GM19239 (cell line): ENCODE data around the gene NEURL1B.
A peak's percentile ranks its signal among the peaks of the same experiment; 100 is the strongest.
"Not testable (repeated sequence)": the region's sequence is repeated elsewhere in the genome, so short reads cannot be mapped to it uniquely, and the experiment has no call there.

Experiments
- DNase-seq: peaks from one replicate; pipeline ENCODE4 v3.0.0; 2011; ENCODE audit warnings: low spot score; ENCODE audit not compliant: insufficient read length
- FAIRE-seq: peaks from 2 replicates; lab custom pipeline; 2011; peaks lifted over from hg19 to GRCh38; lab: Jason Lieb, UNC

Gene NEURL1B

DNA sequence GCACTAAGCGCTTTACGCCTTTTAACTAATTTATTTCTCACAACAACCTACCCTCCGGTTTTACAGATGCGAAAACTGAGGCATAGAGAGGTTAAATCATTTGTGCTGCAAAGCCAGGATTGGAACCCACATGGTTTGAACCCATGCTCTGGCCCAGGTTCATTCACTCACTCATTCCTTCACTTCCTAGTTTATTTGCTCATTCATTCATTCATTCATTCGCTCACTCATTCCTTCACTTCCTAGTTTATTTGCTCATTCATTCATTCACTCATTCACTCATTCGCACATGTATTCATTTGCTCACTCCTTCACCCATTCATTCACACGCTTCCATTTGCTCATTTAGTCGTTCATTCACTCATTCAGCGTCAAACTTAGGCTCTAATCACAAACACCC lies 29.4 kb downstream of the NEURL1B start:
- DNase-seq (no peak), FAIRE-seq (no peak)

- FAIRE-seq (no peak), DNase-seq (no peak)
Measured at GRCh38 chr5:172671091-172671490, 30.0 kb downstream of the NEURL1B start.

DNA sequence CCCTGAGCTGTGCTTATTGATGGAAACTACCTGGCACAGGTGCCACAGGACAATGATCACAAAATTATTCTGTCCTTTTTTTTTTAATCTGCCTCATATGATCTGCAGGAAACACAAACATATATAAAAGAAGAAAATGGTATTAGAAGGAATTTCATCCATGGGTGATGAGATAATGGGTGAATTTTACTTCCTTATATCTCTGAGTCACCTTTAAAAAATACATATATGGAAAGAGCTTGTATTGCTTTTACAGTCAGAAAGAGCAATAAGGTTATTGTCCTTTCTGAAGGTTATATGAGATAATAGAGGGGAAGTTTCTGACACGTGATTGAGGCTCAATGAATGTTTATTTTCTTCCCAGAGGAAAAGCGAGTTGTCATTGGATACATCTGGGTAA lies 31.6 kb downstream of the NEURL1B start:
- DNase-seq = no peak
- FAIRE-seq = no peak

- DNase-seq (no peak), FAIRE-seq (no peak)
Measured at GRCh38 chr5:172674155-172674554, 33.1 kb downstream of the NEURL1B start.

- FAIRE-seq (no peak), DNase-seq (no peak)
Measured at GRCh38 chr5:172676914-172677475, 35.9 kb downstream of the NEURL1B start.

DNA sequence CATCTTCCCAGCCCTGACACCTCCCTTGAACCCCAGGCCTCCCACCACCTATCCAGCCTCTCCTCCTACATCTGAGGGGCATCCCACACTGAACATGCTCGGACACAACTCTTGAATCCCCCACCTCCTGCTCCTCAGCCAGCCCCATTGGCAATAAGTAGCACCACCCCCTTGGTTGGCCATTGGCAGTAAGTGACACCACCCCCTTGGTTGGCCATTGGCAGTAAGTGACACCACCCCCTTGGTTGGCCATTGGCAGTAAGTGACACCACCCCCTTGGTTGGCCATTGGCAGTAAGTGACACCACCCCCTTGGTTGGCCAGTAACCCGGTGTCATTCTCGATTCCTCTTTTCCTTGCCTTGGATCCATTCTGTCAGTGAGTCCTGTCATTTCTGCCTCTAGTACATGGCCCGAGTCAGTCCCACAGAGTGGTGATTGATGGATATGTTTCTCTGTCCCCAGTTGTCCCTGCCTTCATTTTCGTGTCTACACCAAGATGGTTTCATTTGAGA lies 37.4 kb downstream of the NEURL1B start:
- DNase-seq, FAIRE-seq: not testable (repeated sequence)

GRCh38 chr5:172678902-172679301 lies 37.8 kb downstream of the NEURL1B start:
- no peak for FAIRE-seq

GRCh38 chr5:172679628-172680212 lies 38.7 kb downstream of the NEURL1B start:
- DNase-seq (no peak), FAIRE-seq (no peak)

More at GRCh38 chr5:172678902-172679301, 37.8 kb downstream of the NEURL1B start:
- DNase-seq = no peak

DNA sequence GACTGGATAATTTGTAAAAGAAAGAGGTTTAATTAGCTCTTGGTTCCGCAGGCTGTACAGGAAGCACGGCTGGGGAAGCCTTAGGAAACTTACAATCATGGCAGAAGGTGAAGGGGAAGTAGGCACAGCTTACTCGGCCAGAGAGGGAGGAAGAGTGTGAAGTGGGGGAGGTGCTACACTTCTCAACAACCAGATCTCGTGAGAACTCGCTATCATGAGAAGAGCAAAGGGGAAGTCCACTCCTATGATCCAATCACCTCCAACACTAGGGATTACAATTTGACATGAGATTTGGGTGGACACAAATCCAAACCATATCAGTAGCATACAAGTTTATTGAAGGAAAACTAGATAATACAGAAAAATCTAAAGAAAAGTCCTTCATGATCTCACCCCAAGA lies 39.9 kb downstream of the NEURL1B start:
- FAIRE-seq (no peak), DNase-seq (no peak)

GRCh38 chr5:172681421-172681820 lies 40.4 kb downstream of the NEURL1B start:
- DNase-seq (no peak), FAIRE-seq (no peak)

DNA sequence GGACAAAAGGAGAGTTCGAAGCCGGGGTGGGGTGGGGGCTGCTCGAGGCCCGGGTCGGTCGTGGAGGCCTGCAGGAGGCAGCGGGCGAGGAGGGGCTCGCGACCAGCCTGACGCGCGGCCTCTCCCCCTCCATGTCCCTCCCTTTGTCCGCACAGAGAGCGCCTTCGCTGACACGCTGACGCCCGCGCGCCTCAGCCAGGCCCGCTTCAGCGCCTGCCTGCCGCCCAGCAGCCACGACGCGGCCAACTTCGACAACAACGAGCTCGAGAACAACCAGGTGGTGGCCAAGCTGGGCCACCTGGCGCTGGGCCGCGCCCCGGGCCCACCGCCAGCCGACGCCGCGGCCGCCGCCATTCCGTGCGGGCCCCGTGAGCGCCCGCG lies 42.2 kb downstream of the NEURL1B start:
- FAIRE-seq (no peak), DNase-seq (no peak)

GRCh38 chr5:172683645-172684471 lies 42.8 kb downstream of the NEURL1B start:
- FAIRE-seq = no peak
- no peak for DNase-seq

DNA sequence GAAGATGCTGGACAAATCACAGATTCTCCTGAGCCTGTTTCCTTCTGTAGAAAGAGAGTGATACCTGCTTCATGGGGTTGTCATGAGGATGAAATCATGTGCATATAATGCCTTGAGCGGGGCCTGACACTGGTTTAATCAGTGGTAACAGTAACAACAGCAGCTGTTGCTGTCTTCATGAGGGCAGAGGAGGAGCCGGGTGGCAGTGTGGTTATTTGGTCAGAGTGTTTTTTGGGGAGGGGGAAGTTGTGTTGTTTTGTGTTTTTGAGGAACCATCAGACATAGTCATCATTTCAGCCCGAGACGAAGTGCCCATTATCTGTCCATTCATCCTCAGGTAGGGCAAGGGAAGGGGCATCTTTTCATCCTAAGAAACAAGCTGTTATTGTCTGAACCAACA lies 44.0 kb downstream of the NEURL1B start:
- FAIRE-seq (no peak), DNase-seq (no peak)

- DNase-seq (no peak), FAIRE-seq (no peak)
Measured at GRCh38 chr5:172686111-172686510, 45.0 kb downstream of the NEURL1B start.

GRCh38 chr5:172686539-172687390 lies 45.7 kb downstream of the NEURL1B start:
- DNase-seq = no peak
- no peak for FAIRE-seq

DNA sequence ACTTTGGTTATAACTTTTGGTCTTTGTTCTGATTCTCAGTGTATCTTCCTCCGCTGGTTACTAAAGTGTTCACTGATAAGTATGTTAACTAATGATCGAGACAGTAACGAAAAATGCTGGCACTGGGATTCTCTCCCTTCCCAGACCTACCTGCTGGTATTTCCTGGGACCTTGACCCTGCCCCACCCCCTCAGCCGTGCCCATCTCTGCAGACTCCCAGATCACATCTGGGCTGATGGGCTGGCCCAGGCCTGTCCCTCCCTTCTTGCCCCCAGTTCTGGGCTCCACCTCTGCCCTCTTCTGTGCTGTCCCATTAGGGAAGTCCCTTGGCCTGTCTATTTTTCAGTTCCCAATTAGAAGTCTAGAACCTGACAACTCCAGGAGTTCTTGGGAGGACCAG lies 46.9 kb downstream of the NEURL1B start:
- FAIRE-seq = peak; percentile 37
- DNase-seq = no peak

GRCh38 chr5:172688349-172689217 lies 47.5 kb downstream of the NEURL1B start:
- FAIRE-seq (peak; percentile 74), DNase-seq (peak; percentile 72)

- no peak for DNase-seq
Measured at GRCh38 chr5:172689218-172689572, 48.1 kb downstream of the NEURL1B start.

DNA sequence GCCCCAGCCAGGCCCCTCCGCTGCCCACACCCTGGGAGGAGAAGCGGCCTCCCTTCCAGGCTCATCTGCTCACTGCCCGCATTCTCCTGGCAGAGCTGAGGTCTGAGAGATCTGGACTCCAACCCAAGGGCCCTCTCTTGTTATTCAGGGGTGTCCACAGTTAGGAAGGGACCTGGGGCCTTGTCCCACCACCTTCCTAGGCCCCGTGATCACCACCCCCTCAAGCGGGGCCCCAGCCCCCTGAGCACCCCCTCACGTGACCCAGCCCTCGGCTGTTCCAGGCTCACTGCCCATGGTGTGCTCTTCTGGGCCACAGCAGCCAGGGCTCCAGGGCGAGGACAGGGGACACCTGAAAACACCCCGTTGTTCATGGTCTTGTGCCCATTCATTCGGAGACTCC lies 48.7 kb downstream of the NEURL1B start:
- no peak for DNase-seq

More at GRCh38 chr5:172689218-172689572, 48.1 kb downstream of the NEURL1B start:
- FAIRE-seq = no peak

More for the DNA sequence above, 48.7 kb downstream of the NEURL1B start:
- no peak for FAIRE-seq
